GM12865 (cell line): ENCODE measurements around the gene F11R.

Experiments
- DNase-seq: peaks from one replicate; pipeline ENCODE4 v3.0.0; 2010; ENCODE audit warnings: low read depth
- H3K4me3 ChIP-seq: 2 replicates; pipeline ENCODE4 v1.5.1; 2011; ENCODE audit warnings: mild to moderate bottlenecking, low read depth, low read length, control low read depth
- CTCF ChIP-seq: IDR thresholded peaks from 2 replicates; pipeline ENCODE4 v1.5.1; 2011; ENCODE audit warnings: low read length, control low read depth, low read depth, inconsistent platforms; ENCODE audit not compliant: insufficient read depth; ENCODE audit errors: missing control alignments

The F11R gene

GRCh38 chr1:161006563-161006962 lies 14.4 kb downstream of the F11R start:
- no peak for TF ChIP-seq CTCF
- no peak overlapping the region for H3K4me3 ChIP-seq

GRCh38 chr1:161001525-161001924 lies 19.4 kb downstream of the F11R start:
- TF ChIP-seq CTCF, result no peak
- no peak for DNase-seq
- no peak overlapping the region for H3K4me3 ChIP-seq

More at GRCh38 chr1:161006563-161006962, 14.4 kb downstream of the F11R start:
- no peak for DNase-seq

- no peak for TF ChIP-seq CTCF
- DNase-seq, result no peak
- no peak overlapping the region for H3K4me3 ChIP-seq
Measured at GRCh38 chr1:161000736-161001480, 20.0 kb downstream of the F11R start.

- no peak for DNase-seq
- no peak overlapping the region for H3K4me3 ChIP-seq
- TF ChIP-seq CTCF, result no peak
Measured at GRCh38 chr1:160999376-160999775, 21.6 kb downstream of the F11R start.

- peak; percentile 60 for TF ChIP-seq CTCF
- no peak overlapping the region for H3K4me3 ChIP-seq
- DNase-seq, result peak; percentile 73
Measured at GRCh38 chr1:160997323-160998038, 23.5 kb downstream of the F11R start.

GRCh38 chr1:160996178-160996577 lies 24.8 kb downstream of the F11R start:
- DNase-seq, result no peak
- no peak for TF ChIP-seq CTCF
- no peak overlapping the region for H3K4me3 ChIP-seq
